GM20431 (cell line): ENCODE measurements around the gene LSAMP.

ENCODE experiments used
- in situ Hi-C: fragments of 300-500 bp; cut with MseI, MboI; formaldehyde crosslinking; loops from one replicate; pipeline ENCODE4 v1.15.0; 2020; ENCODE audit warnings: low sequenced_read_pairs; ENCODE audit not compliant: unreplicated experiment

Gene LSAMP

DNA sequence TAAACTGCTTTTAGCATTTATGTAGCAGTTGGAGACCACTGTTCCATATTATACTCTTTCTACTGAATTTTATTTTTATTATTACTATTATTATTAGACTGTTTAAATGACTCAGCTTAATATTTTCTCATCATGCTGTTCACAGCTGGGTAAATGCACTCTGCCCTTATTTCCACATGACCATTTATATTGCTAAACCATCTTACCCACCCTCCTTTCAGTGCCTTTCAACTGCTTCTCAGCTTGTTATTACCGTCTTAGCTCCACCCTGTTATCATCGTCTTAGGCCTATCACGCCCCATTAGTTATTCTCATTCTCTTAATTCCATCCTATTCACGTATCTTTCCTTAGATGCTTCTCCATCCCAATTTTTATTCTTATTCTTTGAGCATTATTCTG, 609.3 kb downstream of the LSAMP start:
- in situ Hi-C loops: no loop called here

DNA sequence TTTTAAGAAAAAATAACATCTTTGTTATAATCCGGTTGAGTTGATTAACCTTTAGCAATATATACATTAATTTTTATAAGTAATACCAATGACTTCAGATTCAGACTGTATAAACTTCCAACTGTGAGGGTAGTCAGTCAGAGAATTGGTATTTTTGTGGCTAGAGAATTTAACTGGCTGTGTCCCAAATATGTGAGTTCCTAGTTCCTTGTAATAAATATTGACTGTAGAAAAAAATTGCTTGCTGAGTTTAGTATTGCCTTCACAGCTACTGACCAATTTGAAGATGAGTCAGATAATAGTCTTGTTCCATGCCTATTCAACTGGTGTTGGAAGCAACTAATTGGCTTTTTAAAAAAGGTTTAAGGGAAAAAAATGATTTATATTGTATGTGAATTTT, 611.2 kb downstream of the LSAMP start:
- in situ Hi-C loops: no loop called here

DNA sequence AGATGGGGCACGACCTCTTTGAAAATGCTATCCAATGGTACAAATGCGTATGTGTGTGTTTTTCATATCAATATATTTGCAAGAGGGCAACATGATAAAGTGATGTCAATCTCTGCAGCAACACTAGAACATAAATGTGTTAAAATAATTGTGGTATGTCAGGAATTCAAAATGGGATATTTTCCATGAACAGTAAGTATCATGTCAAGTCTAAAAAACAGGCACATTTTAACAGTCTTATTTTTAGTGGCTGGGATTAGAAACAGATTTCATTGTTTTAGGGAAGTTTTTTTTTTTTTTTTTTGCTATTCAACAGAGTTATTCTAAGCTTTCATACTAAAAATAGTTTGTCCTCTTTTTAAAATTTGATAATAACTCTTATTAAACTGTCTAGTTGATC, 612.2 kb downstream of the LSAMP start:
- in situ Hi-C loops: no loop called here

DNA sequence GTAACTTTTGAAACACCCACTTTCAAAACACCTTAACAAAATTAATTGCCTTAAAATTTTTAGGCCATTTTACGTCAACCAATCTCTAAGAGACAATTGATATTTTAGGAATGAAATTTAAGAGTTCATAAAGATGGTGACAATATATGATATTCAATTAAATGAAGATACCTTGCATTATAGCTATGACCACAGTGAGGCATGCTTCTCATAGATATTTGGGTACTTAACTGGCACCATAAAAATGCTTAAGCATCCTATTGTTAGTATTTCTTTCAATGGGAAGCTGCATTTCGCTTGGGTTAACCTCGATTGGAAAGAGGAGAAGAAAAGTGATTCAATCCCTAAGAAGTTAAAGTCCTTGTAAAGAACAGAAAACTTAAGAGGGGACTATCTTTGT, 613.0 kb downstream of the LSAMP start:
- in situ Hi-C loops: no loop called here

DNA sequence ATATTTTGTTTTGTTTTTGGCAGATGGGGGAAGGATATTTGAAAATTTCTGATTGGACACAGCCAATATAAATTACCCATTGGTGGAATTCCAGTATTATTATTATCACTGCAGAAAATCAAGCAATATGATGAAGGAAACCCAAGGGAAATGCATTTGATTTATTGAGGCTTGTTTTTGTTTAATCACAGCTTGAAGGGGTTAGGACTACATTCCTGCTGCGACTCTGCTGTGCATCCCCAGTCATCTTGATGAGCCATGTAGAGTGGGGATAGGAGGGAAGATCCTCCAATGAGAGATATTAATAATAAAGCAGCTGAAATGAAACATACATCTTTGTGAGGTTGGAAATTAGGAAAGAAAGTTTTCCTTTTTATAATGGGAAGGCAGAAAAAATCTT, 613.4 kb downstream of the LSAMP start:
- in situ Hi-C loops: no loop called here

DNA sequence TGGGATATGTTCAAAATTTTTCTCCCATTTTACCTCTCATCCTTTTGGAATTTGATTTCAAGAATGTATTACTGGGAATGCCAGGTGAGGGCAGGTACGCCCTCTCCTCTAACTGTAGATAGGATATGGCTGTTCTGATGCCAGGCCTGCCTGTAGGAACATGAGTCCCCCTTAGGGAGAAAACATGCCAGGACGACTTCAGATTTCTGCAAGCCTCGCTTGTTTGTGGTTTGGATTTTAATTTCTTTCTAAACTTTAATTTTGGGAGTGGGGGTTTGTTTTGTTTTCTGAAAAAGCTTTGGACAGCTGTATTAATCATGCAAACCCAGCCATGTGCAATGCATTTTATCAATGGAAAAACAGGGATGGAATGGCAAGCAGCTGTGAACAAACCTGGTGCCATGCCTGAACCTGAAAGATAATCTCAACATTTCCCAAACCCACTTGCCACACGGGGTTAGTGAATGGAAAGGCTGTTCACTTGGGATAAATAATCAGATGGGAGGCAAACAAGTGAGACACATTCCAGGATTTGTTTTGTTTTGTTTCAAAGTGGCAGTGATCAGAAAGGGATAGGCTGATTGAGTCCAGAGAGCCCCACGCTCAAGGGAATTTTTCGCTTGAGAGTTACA, 614.4 kb downstream of the LSAMP start:
- in situ Hi-C loops: no loop called here

DNA sequence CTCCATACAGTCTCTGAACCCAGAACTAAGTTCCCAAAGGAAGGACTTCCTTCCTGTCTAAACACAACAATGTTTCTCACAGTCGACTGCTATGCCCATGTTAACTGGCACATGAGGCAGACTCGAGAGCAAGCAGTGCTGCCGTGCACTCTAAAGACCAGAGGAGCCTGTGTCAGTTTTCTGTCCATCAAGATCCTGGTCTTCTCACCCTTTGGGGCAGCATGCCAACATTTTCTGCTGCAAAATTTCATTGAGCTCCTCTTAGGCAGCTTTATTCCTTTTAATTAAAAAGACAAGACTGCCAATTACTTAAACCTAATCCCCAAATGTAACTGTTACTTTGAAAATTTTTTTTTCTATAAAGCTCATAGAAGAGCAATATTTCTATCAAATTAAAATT, 616.9 kb downstream of the LSAMP start:
- in situ Hi-C loops: no loop called here

DNA sequence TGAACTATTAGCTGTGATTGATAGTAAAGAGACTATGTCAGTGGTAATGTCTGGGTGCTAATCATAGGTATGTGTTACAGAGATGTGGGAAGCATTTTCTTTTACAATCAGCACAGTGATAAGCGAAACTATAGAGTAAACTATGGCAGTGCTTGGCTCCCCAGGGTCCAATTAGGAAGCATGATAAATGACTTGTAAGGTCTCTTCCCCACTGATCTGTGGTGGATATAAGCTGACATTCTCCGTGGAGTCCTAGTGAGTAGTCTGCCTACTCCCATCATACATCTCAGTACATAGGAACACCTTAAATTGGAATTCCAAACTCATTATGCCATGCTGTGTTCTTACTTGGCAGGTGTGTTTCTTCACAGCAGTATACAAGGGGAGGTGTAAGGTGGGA, 617.8 kb downstream of the LSAMP start:
- in situ Hi-C loops: no loop called here

DNA sequence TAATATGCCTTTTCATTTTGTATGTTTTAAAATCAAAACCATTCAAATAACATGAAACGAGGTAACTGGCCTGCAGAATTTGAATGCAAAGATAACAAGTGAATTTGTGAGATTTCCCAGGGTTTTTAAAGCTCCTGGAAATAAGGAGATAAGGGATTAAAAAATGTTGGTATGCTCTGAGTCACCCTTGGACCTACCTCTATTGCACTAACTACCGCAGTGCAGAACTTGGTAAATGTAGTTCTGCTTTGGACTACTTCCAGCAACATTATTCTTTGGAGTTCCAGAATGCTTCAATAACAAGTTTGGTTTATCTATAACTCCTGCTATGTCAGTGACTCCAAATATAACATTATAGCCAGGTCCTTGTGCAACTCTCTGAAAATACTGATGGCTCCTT, 620.2 kb downstream of the LSAMP start:
- in situ Hi-C loops: no loop called here

DNA sequence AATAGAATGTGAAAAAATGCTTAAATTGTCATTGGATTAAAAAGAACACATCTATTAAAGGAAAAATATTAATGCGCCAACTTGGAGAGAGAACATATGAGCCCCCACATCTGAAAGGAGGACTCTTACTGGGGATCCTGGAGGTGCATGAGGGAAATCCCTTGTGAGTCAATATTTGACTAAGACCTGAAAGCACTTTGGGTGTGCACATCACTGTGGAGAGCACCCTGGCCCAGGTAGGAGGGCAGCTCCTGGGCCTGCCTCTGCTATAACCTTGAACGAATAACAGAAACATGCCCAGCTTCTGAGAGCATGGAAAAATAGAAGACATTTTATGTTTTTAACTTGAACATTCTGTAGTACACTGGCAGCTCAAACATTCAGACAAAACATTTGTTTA, 622.2 kb downstream of the LSAMP start:
- in situ Hi-C loops: no loop called here

DNA sequence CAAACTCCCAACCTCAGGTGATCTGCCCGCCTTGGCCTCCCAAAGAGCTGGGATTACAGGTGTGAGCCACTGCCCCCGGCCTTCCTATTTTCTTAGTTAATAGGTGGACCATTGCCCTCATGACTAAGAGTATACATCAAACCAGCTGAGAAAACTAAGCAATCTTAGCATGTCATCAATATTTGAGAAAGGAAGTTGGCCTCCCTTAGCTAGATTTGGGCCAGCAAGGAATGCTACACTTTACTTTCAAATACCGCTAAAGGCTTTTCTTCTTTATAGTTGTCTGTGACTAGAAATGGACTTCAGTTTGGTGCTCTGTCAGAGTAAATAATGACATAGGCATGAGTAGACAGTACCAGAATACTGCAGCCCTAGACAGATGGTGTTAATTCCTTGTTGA, 622.7 kb downstream of the LSAMP start:
- in situ Hi-C loops: no loop called here

DNA sequence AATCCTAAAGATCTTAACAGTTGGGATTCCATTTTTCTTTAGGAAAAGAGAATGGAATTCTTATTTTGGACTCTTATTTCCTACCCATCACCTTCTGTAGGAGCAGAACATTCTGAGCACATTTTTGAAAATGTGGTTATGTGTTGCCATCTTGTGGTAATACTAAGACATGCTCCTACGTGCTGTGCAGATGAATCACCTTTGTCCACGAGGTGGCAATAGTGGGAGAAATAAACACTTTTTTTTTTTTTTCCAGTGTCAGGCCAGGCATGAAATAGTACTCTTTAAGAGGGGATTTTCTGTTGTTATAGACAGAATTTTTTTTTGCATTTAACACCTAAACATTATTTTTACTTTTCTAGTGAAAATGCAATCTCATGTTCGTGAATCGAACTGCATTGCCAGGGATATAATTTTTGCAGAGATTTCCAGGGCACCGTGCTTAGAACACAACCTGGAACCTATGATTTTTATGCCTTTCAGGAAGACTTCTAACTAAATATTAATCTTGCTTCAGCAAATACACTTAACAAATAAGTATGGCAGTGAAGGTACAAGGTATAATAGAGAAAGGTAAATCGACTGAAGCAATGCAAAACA, 625.4 kb downstream of the LSAMP start:
- in situ Hi-C loops: no loop called here

DNA sequence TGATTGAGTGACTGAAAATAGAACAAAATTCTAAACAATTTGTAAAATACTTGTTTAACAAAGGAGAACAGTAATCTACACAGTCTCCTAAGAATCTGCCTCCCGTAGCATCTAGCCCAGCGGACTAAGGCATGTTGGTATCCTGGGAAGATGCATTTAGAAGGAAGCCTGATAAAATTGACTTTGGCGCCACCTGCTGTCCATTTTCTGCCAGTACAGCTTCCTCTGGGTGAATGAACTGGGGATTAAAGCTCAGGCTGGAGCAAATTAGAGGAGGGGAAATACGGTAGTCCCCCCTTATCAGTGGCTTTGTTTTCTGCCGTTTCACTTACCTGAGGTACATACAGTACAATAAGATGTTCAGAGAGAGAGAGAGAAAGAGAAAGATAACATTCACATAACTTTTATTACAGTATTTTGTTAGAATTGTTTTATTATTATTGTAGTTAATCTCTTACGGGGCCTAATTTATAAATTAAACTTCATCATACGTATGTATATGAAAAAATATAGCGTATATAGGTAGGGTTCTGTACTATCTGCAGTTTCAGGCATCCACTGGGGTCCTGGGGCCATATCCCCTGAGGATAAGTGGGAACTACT, 630.4 kb downstream of the LSAMP start:
- in situ Hi-C loops: no loop called here

DNA sequence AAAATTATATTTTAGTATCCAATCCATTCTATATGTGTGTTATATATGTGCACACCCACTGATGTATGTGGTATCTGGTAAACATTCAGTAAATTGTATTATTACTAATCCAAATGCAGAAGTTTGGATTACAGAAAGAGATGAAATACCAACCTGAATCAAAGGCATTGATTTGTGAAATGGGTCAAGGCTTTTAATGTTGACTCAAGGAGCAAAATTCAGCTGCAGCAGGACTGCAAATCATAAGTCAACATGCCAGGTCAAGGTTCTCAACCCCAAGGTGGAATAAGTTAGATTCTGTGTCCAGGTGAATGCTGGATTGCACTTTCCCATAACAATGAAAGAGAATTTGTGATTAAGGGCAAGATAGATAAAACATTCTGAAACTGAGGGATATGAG, 631.3 kb downstream of the LSAMP start:
- in situ Hi-C loops: no loop called here

DNA sequence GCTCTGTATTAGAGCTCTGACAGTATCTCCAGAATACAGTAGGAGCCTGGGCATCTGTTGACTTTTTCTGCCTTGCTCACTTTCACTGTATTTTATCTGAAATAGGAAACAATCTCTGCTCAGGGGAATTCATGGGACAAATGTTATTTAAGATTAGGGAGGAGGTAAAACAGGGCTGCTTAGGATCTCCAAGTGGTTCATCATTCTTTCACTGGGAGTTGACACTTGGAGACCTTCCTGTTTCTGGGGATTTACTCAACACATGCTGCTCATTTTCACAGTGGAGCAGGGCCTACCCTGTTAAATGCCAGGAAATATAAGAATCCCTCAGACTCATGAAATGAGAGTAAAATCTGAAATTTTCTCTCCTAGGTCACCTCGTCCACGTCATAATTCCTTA, 636.5 kb downstream of the LSAMP start:
- in situ Hi-C loops: no loop called here

DNA sequence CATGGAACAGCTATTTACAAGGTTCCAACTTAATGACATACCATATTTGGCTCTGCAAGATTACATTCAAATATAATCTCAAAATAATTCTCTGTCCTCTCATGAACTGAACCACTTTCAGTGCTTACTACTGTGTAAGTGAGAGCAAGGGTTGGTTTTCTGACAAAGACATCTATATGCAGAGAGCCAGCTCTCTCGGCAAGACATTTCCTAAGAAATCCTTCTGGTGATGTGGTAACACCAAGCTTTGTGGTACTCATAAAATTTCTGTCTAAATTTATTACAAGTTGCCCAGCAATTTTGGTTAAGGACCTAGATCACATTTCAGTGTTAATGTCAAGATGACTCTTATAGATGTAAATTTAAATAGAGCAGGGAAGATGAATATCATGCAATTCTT, 637.0 kb downstream of the LSAMP start:
- in situ Hi-C loops: no loop called here

DNA sequence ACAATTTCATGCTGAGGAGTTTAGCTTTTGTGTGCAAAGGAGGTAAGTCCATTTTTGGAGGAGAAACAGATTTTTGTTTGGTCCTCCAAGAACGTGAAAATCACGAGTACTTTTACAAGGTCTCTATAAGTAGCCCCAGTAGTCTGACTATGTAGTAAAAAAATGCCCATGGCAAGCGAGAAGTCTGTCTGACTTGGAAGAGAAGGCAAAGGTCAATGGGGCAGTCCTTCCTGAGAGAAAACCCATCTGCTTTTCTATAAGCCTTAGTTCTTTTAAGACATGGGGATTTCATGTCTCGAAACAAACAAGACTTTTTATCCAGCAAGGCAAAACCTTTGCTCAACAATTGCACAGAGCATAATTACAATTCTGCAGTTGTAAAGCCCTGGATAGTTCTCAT, 638.8 kb downstream of the LSAMP start:
- in situ Hi-C loops: no loop called here

DNA sequence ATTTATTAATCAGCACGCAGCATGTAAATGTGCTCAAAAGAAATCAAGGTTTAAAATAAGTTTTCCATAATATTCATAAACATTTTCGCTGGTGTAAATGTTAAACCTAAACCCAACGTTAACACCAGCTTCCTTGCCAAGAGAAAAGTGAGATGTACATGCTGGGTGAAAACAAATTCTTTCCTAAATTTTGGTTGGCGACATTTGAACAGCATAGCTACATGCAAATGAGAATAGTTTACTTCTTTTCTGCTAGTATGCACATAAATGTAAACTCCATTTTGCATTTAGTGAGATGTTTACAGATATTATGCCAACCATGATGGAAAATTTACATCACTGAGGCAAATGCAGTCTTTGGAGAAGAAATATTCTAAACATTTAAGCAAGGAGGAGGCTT, 639.8 kb downstream of the LSAMP start:
- in situ Hi-C loops: no loop called here

DNA sequence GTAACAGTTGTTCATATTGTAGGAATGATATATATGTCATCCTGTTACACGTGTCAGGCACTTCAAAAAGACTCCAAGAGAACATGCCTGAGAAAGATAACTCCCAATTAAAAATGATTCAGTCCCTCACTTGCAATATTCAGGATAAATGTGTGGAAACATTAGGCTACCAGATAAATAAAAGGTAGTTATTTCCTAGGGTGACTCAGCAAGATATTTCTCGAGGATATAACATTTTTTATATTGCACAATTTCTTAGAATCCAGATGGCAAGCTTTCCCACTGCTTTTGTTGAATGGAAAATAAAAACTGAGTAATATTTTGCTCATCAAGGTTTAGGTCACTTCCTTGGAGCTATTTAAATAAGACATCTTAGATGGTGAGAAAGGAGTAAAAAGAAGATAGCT, 640.6 kb downstream of the LSAMP start:
- in situ Hi-C loops: no loop called here

DNA sequence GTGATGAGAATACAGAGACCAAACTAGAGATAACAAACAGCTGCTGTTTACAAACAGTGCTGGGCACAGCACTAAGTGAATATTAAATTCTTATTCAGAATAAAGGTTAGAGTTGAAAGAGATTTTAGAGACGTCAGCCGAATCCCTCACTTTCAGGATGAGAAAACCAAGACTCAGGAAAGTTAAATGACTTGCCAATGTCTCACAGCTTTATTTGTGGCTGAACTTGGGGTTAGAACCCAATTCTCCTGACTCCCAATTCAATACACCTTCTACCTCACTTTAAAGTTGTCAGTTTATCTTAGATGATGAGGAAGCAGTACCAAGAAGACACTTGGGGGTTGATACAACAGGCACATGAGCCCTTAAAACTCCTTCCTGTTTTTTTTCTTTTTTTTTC, 641.1 kb downstream of the LSAMP start:
- in situ Hi-C loops: no loop called here

DNA sequence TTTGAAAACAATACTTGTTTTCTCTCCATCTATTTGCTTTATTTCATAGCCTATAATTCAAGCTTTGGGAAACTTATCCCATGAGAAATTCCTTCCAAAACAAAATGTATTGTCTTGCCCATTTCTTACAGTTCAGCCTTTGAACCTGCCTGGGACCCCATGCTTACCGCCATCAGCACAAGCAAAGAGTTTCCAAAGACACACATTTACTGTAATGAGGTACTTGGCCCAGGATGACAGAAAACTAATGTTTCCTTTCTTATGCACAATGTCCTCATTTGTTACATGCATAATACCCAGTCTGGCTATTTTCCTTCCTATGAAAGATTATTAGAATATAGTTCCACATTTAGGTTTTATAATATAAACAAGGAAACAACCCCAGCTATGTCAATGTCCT, 641.6 kb downstream of the LSAMP start:
- in situ Hi-C loops: no loop called here

DNA sequence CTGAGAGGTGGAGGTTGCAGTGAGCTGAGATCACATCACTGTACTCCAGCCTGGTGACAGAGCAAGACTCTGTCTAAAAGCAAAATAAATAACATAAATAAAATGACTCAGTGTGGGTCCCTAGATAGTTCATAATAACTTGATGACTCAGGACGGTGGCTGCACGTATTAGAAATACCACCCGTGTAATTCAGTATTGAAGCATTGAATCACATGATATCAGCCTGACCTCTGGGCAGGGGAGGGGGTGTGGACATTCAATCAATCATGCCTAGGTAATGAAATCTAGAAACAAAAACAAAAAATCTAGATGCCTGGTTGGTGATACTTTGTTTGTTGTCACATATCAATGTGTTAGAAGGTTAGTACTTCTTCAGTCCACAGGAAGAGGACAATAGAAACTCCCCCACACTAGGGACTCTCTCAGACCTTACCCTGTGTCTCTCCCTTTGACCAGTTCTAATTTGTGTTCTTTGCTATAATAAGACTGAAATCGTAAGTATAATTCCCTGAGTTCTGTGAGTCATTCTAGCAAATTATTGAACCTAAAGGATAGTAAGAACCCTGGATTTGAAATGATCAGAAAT, 644.7 kb downstream of the LSAMP start:
- in situ Hi-C loops: no loop called here
